ENCODE data around the gene NEDD9.

GRCh38 chr6:11258260-11259237, 26.1 kb upstream of the NEDD9 start:
- TF ChIP-seq CTCF (IDR thresholded peaks at IDR 0.05) (no peak), ZFX (IDR thresholded peaks at IDR 0.05; ENCODE audit: borderline replicate concordance) (no peak)
